ENCODE measurements around the gene AGGF1.
A peak's percentile ranks its signal among the peaks of the same experiment; 100 is the strongest.

Gene AGGF1

DNA sequence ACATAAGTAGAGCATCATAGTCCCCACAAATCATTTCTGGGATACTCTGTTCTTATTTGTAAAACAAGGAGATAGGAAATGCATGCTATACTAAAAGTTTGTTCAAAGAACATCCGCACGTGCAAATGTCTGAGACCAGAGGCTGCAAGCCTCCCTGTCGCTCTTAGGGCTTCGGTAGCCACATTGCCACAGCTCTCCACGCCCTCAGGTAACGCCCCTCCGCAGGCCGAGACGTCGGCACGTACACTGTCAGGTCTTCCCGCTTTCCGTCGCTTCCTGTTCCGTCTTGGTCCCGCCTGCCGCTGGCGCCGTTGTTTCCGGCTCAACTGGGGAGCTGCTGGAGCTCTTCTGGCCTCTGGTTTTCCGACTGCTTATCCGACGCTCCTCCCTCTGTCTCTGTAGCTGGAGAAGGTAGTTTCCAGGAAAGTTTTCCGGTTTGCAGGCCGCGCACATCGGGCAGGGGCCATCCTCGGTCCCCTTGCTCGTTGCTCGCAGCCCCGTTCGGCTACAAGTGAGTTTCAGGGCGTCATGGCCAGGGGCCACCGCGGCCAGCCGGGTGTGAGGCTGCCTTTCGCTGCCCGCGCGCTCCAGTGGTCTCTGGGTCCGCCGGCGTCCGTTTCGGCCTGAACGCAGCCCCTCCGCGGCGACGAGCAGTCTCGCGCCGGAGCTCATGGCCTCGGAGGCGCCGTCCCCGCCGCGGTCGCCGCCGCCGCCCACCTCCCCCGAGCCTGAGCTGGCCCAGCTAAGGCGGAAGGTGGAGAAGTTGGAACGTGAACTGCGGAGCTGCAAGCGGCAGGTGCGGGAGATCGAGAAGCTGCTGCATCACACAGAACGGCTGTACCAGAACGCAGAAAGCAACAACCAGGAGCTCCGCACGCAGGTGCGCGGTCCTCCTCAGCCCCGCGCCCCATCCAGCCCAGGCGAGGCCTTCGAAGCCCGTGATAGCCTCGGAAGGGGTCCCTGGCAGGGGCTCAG lies at the start of gene AGGF1:
TSS of gene AGGF1 (plus strand) at position 308 of the 975 bp plus-strand sequence. CDS start at position 671, 363 bp downstream.
- Histone ChIP-seq H3K4me3 (IDR thresholded peaks at IDR 0.05; ENCODE audit: insufficient read depth, low read depth, low read length) (peak within 1 kb of the TSS; percentile 68), H3K4me1 (ENCODE audit: low read depth, poor library complexity, severe bottlenecking) (peaks cover 16% of the 10 kb centered on the region), H3K36me3 (ENCODE audit: insufficient read depth) (no peaks in the 10 kb centered on the region), H3K79me2 (ENCODE audit: insufficient read depth, low read depth) (no peaks in the 10 kb centered on the region; the same call in 1 of the 2 replicates), H3K4me2 (peak within 1 kb of the TSS; percentile 97), H4K20me1 (ENCODE audit: insufficient read depth) (no peaks in the 10 kb centered on the region), H3K9ac (peak within 1 kb of the TSS; percentile 80), H2AFZ (ENCODE audit: low read depth) (peak within 1 kb of the TSS; percentile 95), H3K27me3 (ENCODE audit: insufficient read depth, low read depth) (no peaks in the 10 kb centered on the region), H3K27ac (peak within 1 kb of the TSS; percentile 39)
- TF ChIP-seq CTCF (conservative IDR thresholded peaks at IDR 0.05; ENCODE audit: low read depth, low read length) = no peak

DNA sequence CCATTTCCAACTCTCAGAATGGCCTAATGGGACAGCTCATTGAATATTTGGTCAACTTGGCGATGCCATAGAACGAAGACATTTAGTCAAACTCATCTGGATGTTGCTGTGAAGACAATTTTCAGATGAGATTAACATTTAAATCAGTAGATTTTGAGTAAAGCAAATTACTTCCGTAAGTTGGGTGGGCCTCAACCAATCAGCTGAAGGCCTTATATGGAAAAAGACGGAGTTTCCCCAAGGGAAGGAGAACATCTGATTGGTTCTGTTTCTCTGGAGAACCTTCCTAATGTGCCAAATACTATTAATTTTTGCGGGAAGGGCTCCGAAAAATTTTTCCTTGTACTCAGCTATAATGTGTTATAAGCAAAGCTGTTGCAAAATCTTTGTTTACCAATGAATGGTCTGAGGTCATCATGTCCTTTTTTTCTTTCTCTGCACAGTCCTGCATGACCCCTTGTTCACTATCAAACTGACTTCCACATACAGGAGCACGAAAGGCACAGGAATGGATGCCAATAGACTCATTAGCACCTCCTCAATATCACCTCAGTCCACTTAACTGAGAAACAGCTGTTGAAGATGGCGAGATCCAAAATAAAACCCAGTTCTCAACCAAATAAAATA lies 49.6 kb upstream of the AGGF1 start:
- no peaks in the 10 kb centered on the region for H3K27me3 ChIP-seq (ENCODE audit: insufficient read depth, low read depth)
- H4K20me1 ChIP-seq (ENCODE audit: insufficient read depth) = no peaks in the 10 kb centered on the region
- no peak overlapping the region for H3K4me3 ChIP-seq (IDR thresholded peaks at IDR 0.05; ENCODE audit: insufficient read depth, low read depth, low read length)
- no peak overlapping the region for H3K27ac ChIP-seq
- no peak overlapping the region for H3K4me2 ChIP-seq
- TF ChIP-seq CTCF (conservative IDR thresholded peaks at IDR 0.05; ENCODE audit: low read depth, low read length) = no peak
- no peaks in the 10 kb centered on the region for H3K79me2 ChIP-seq (ENCODE audit: insufficient read depth, low read depth)
- H3K4me1 ChIP-seq (ENCODE audit: low read depth, poor library complexity, severe bottlenecking) = no peaks in the 10 kb centered on the region
- H3K9ac ChIP-seq = no peak overlapping the region
- no peak overlapping the region for H2AFZ ChIP-seq (ENCODE audit: low read depth)
- H3K36me3 ChIP-seq (ENCODE audit: insufficient read depth) = no peaks in the 10 kb centered on the region

DNA sequence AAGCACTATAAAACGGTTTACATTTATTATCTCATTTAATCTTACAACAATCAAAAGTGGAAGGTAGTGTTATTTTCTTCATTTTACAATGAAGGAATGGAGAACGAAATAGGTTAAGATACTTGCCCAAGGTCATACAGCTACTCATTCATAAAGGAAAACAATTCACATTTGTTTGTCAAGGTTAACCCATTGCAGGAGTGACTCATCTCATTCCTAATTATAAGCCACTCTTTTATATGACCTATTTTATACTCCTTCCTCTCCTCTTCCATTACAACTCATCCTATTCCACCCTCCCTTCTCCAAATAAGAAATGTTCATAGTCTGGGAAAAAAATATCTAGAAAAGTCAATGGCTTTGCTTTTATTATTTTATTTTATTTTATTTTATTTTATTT lies 47.8 kb upstream of the AGGF1 start:
- no peak overlapping the region for H3K27ac ChIP-seq
- TF ChIP-seq CTCF (conservative IDR thresholded peaks at IDR 0.05; ENCODE audit: low read depth, low read length) = no peak
- no peaks in the 10 kb centered on the region for H3K79me2 ChIP-seq (ENCODE audit: insufficient read depth, low read depth)
- no peaks in the 10 kb centered on the region for H3K36me3 ChIP-seq (ENCODE audit: insufficient read depth)
- H3K27me3 ChIP-seq (ENCODE audit: insufficient read depth, low read depth) = no peaks in the 10 kb centered on the region
- no peaks in the 10 kb centered on the region for H3K4me1 ChIP-seq (ENCODE audit: low read depth, poor library complexity, severe bottlenecking)
- no peak overlapping the region for H3K4me3 ChIP-seq (IDR thresholded peaks at IDR 0.05; ENCODE audit: insufficient read depth, low read depth, low read length)
- H2AFZ ChIP-seq (ENCODE audit: low read depth) = no peak overlapping the region
- no peaks in the 10 kb centered on the region for H4K20me1 ChIP-seq (ENCODE audit: insufficient read depth)
- H3K9ac ChIP-seq = no peak overlapping the region
- no peak overlapping the region for H3K4me2 ChIP-seq

GRCh38 chr5:76983468-76983867 lies 46.7 kb upstream of the AGGF1 start:
- H3K9ac ChIP-seq = no peak overlapping the region
- H3K27me3 ChIP-seq (ENCODE audit: insufficient read depth, low read depth) = no peaks in the 10 kb centered on the region
- H3K4me3 ChIP-seq (IDR thresholded peaks at IDR 0.05; ENCODE audit: insufficient read depth, low read depth, low read length) = no peak overlapping the region
- no peaks in the 10 kb centered on the region for H3K36me3 ChIP-seq (ENCODE audit: insufficient read depth)
- no peak overlapping the region for H3K4me2 ChIP-seq
- no peaks in the 10 kb centered on the region for H3K79me2 ChIP-seq (ENCODE audit: insufficient read depth, low read depth)
- no peaks in the 10 kb centered on the region for H3K4me1 ChIP-seq (ENCODE audit: low read depth, poor library complexity, severe bottlenecking)
- H2AFZ ChIP-seq (ENCODE audit: low read depth) = no peak overlapping the region
- no peak overlapping the region for H3K27ac ChIP-seq
- H4K20me1 ChIP-seq (ENCODE audit: insufficient read depth) = no peaks in the 10 kb centered on the region
- TF ChIP-seq CTCF (conservative IDR thresholded peaks at IDR 0.05; ENCODE audit: low read depth, low read length) = no peak
